ENCODE results near the gene WDR83.
A peak's percentile ranks its signal among the peaks of the same experiment; 100 is the strongest.
"Not testable (repeated sequence)": the region's sequence is repeated elsewhere in the genome, so short reads cannot be mapped to it uniquely, and the experiment has no call there.

The WDR83 gene

GRCh38 chr19:12687496-12688196, 21.0 kb downstream of the WDR83 start, which contains the start of gene GNG14:
Gene GNG14 (plus strand): TSS chr19:12687998. CDS start chr19:12688049, 51 bp downstream.
- DNase-seq: no peak

DNA sequence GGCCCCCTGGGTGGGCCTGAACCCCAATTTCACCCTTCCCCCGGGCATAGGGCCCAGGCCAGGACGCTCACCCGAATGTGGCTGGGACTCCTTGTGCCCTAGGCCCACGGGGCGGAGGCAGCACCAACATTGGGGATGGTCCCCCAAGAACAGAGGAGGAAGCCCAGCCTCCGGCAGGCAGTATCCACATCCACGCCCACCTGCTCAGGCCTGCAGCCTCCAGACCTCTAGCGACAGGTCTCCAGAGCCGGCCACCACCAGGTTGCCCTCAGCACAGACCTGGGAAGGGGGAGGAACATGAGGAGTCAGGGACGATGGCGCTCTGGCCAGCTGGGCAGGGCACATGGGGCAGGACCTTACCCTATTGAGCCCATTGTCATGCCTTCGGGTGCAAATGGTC, 22.4 kb downstream of the WDR83 start:
- no peak for DNase-seq

DNA sequence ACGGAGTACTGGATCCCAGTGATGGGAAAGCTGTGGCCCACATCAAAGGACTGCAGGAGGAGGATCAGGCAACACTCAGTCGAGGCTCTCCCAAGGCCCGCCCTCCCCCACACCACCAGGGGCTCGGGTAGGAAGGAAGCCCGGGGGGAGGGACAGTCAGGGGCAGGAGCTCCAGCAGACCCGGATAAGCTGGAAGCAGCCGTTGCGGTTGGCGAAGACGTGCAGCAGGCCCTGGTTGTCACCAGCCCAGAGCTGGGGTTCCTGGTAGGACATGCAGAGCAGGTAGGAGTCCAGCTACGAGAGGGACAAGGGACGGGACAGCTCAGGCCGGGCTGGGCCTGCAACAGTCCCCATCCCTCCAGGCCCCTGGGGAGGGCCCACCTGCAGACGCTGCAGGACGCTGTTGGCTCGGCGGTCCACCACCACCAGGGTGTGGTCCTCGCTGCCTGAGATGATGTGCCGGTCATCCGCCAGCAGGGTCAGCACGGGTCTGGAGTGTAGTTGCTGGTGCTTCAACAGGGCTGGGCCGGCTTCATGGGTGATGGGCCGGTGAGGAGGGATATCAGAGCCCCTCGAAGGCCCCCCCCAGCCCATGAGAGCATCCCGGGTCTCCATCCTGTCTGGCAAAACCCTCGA, 23.1 kb downstream of the WDR83 start:
- no peak for DNase-seq

- no peak for DNase-seq
Observed at GRCh38 chr19:12692960-12693359, 26.4 kb downstream of the WDR83 start.

GRCh38 chr19:12694641-12695040, 28.0 kb downstream of the WDR83 start:
- no peak for DNase-seq

GRCh38 chr19:12695096-12695495, 28.5 kb downstream of the WDR83 start:
- DNase-seq: no peak

- DNase-seq: no peak
Observed at GRCh38 chr19:12695514-12695913, 28.9 kb downstream of the WDR83 start.

DNA sequence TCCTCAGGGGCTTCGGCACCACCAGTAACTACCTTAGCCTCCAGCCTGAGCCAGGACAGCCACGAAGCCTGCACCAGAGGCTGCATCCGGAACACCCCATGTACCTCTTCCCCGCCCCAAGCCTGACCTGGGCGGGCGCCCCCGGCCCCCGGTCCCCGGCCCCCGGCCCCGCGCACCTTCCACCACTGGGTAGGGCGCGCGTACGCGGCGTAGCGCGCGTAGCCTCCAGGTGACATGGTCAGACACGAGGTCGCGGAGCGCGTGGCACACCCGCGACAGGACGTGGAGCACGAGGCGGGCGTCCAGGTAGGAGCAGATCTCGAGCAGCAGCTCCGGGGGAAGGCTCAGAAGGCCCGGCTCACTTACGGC, 29.4 kb downstream of the WDR83 start:
- DNase-seq: no peak

- peak; percentile 99 for DNase-seq
Observed at GRCh38 chr19:12696366-12697335, 30.0 kb downstream of the WDR83 start, which contains the start of gene FBXW9. Gene FBXW9 (minus strand): TSS chr19:12696631. CDS start chr19:12696581, 50 bp downstream.

- not testable (repeated sequence) for DNase-seq
Observed at GRCh38 chr19:12697425-12697824, 30.8 kb downstream of the WDR83 start.

- no peak for DNase-seq
Observed at GRCh38 chr19:12698138-12698537, 31.5 kb downstream of the WDR83 start.

DNA sequence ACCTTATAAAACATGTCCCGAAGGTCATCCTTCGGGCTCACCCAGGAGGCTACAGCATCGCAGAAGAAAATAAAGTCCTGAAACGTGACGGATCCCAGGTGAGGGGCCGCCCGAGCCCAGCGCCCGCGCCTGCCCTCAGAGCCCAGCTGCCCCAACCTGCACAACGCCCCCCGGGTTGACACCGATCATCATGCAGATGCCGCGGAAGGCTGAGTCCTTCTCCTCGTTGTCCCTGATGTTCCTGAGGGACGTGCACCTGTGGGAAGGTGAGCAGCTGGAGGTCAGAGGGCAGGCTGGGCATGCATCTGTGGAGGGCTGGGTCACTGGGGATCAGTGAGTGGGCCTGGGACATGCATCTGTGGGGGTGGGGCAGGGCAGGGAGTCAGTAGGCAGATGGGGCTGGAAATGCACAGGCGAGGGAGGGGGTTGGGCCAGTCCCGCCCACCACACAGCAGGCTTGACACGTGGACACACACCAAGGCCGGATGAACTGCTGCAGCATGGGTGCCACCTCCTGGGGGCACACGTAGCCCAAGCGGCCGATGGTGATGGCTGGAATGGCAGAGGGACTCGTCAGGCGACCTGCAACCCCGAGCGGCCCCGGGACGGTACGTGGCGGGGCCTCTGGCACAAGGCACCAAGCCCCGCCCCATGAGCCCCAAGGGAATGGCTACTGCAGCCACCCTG, 35.1 kb downstream of the WDR83 start:
- no peak for DNase-seq

GRCh38 chr19:12703046-12703445, 36.4 kb downstream of the WDR83 start:
- no peak for DNase-seq

- DNase-seq: no peak
Observed at GRCh38 chr19:12705169-12705568, 38.6 kb downstream of the WDR83 start.

DNA sequence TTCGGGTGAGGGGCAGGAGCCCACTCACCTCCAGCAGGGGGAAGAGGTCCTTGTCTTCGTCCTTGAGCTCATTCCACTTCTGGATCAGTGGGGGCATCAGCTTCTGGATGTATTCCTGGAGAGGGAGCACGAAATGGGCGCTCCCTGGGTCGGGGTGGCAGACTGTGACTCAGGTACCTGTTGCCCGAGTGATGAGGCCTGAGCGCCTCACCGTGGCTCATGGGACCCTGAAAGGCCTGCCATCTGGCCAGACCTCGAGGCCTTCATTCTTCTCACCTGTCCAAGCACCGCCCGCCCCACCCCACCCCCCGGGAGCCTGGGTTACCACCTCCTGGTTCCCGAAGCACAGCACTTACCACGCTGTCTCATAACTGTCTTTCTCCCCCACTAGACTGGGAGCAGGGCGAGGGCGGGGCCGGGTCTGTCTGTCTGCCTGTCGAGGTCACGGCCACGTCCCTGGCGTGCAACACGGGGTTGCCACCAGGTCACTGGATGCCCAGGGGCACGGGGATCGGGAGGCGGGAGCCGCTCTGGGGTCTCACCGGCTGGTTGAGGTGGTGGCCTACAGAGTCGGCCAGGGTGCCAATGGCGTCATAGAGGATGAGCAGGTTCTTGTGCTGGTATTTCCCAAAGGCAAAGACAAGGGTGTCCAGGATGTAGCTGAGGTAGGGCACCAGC, 39.2 kb downstream of the WDR83 start:
- DNase-seq: no peak

DNA sequence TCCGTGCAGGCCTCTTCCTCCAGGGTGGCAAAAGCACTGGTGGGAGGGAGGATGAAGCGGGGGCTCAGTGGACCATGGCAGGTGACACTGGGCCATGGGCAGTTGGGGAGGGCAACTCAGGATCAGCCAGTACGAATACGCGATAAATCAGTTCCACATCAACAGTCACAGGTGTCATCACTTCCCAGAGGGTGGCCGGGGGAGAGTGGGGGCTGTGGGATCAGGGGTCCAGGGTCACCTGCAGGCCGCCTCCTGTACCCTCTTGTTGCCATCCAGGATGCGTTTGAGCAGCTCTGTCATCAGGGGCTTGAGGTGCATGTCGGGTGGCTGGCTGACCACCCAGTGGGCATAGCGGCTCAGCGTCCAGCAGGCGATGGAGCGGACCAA, 39.7 kb downstream of the WDR83 start:
- DNase-seq: no peak

DNA sequence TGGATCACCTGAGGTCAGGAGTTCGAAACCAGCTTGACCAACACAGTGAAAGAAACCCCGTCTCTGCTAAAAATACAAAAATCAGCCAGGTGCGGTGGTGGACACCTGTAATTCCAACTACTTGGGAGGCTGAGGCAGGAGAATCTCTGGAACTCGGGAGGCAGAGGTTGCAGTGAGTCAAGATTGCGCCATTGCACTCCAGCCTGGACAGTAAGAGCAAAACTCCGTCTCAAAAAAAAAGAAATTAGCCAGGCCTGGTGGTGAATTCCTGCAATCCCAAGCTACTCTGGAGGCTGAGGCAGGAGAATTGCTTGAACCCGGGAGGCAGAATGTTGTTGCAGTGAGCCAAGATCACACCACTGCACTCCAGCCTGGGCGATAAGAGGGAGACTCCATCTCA, 42.0 kb downstream of the WDR83 start:
- DNase-seq: no peak

- no peak for DNase-seq
Observed at GRCh38 chr19:12711187-12711586, 44.6 kb downstream of the WDR83 start.

GRCh38 chr19:12712077-12712476, 45.5 kb downstream of the WDR83 start:
- not testable (repeated sequence) for DNase-seq

GRCh38 chr19:12713304-12713703, 46.7 kb downstream of the WDR83 start:
- DNase-seq: not testable (repeated sequence)

DNA sequence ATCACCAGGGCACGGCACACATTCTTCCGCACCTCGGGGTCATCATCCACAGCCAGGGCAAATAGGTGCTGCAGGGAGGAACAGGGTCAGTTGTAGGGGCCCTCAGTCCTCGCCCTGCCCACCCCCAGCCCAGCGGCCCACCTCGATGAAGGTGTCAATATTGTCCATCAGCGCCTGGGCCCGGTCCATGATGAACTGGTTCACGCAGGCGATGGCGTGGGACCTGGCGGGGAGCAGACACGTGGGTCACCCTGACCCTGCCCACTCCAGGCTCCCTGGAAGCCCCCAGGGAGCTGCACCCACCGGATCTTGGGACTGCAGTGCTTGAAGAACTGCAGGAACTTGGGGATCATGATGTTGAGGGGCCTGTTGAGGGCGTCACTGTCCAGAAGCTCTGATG, 48.5 kb downstream of the WDR83 start:
- no peak for DNase-seq

- no peak for DNase-seq
Observed at GRCh38 chr19:12715929-12716328, 49.3 kb downstream of the WDR83 start.

All from T-helper 9 cell (primary cell).